Upper lobe of left lung (tissue), 6 donors: ENCODE measurements around the gene MMAB. TPM values are rescaled to one million over a fixed set of nuclear protein-coding genes. Genes with fewer than 3 reads are reported as not detected.
A peak's percentile ranks its signal among the peaks of the same experiment; 100 is the strongest.

Experiments used
- ATAC-seq, 2 donors: fragments of 200-7000 bp; cut with Tn5 transposase; one replicate each; pipeline ENCODE4 v1.9.1; 2022; ENCODE audit warnings: mild to moderate bottlenecking in 2 of 2, moderate library complexity in 2 of 2; ENCODE audit not compliant: low FRiP score in 2 of 2
- DNase-seq, 2 donors: peaks; one replicate each; pipeline ENCODE4 v3.0.0-alpha.2; 2019 to 2020
- H3K27ac ChIP-seq, 4 donors: fragments of 200-600 bp; sonication (generic); one replicate each; pipeline ENCODE4 v1.5.1; 2016 to 2019
- H3K27me3 ChIP-seq, 4 donors: fragments of 200-600 bp; sonication (generic); one replicate each; pipeline ENCODE4 v1.5.1; 2017 to 2019
- H3K36me3 ChIP-seq, 4 donors: fragments of 200-600 bp; sonication (generic); one replicate each; pipeline ENCODE4 v1.5.1; 2016 to 2019
- H3K4me1 ChIP-seq, 4 donors: fragments of 200-600 bp; sonication (generic); one replicate each; pipeline ENCODE4 v1.5.1; 2018 to 2019
- H3K4me3 ChIP-seq, 4 donors: fragments of 200-600 bp; sonication (generic); one replicate each; pipeline ENCODE4 v1.5.1; 2017 to 2019; ENCODE audit warnings: mild to moderate bottlenecking in 2 of 4, moderate library complexity in 1 of 4
- H3K9me3 ChIP-seq, 4 donors: fragments of 200-600 bp; sonication (generic); one replicate each; pipeline ENCODE4 v1.5.1; 2018 to 2019
- CTCF ChIP-seq, 6 experiments: fragments of 450-650 bp in 4 of 6; fragments of 200-600 bp in 2 of 6; sonication (generic) in 2 of 6; IDR thresholded peaks; one replicate each; pipeline ENCODE4 v1.5.1; 2016 to 2019; ENCODE audit warnings: antibody characterized with exemption in 6 of 6
- EP300 ChIP-seq, 4 donors: sonication (generic); formaldehyde crosslinking; IDR thresholded peaks; one replicate each; pipeline ENCODE4 v1.5.1; 2017; ENCODE audit warnings: antibody characterized with exemption in 4 of 4, control low read depth in 2 of 4
- POLR2A ChIP-seq, 4 donors: fragments of 450-650 bp; IDR thresholded peaks; one replicate each; pipeline ENCODE4 v1.5.1; 2016 to 2017; ENCODE audit warnings: antibody characterized with exemption in 4 of 4, mild to moderate bottlenecking in 2 of 4
- POLR2AphosphoS5 ChIP-seq, 2 donors: sonication (generic); formaldehyde crosslinking; IDR thresholded peaks; one replicate each; pipeline ENCODE4 v1.5.1; 2017; ENCODE audit warnings: antibody characterized with exemption in 2 of 2
- WGBS, 2 donors: methylation state at CpG; one replicate each; pipeline ENCODE4 v1.1.5; 2017 to 2018; 5-methylcytosine and 5-hydroxymethylcytosine counted together
- total RNA-seq, 6 donors: library from RNA; depleted of rRNA in 4 of 6; stranded (reverse); fragments of >200 nt in 4 of 6; gene quantifications; one replicate each; pipeline versions ENCODE4 v1.1.0 to v1.2.1, GENCODE V29; 2016 to 2021
- donor health status: DM: no; HTN: no; CAD: no; lungs with moderate emphysema.
- donor health status: DM: no; HTN: yes; CAD: no; lungs with severe emphysema.

Gene MMAB
- total RNA-seq, 6 donors from 2014 or later = 14.9 to 68.8 (median 39.2) TPM

GRCh38 chr12:109589240-109589590 is 15.9 kb upstream of the MMAB start:
- no peaks in the 10 kb centered on the region for H3K9me3 ChIP-seq
- peaks cover 0 to 5% (median 0%) of the 10 kb centered on the region in 4 donors for H3K4me1 ChIP-seq
- H3K27me3 ChIP-seq = no peaks in the 10 kb centered on the region
- no peak overlapping the region for H3K4me3 ChIP-seq
- peaks cover 5 to 60% (median 43%) of the 10 kb centered on the region in 4 donors for H3K36me3 ChIP-seq
- WGBS, 2 donors = 81 to 82% methylated on average over 7 of the region's 7 CpGs
- peak overlapping the region in 2 of 4 donors; percentile 9 to 63 for H3K27ac ChIP-seq
- TF ChIP-seq POLR2AphosphoS5 (IDR thresholded peaks at IDR 0.05) (no peak), POLR2A (IDR thresholded peaks at IDR 0.05) (no peak), CTCF (IDR thresholded peaks at IDR 0.05) (no peak), EP300 (IDR thresholded peaks at IDR 0.05) (no peak)
- no peak for DNase-seq
- ATAC-seq = no peak

- DNase-seq (peak; percentile 60 to 66), ATAC-seq (peak; percentile 34 to 54)
- Histone ChIP-seq H3K27me3 (no peaks in the 10 kb centered on the region), H3K36me3 (peaks cover 8 to 62% (median 45%) of the 10 kb centered on the region in 4 donors), H3K9me3 (no peaks in the 10 kb centered on the region), H3K4me1 (peaks cover 0 to 5% (median 0%) of the 10 kb centered on the region in 4 donors), H3K4me3 (no peak overlapping the region), H3K27ac (peak overlapping the region in 2 of 4 donors; percentile 9 to 64)
- TF ChIP-seq POLR2AphosphoS5 (IDR thresholded peaks at IDR 0.05) (peak in 1 of 2 donors; percentile 10), EP300 (IDR thresholded peaks at IDR 0.05) (peak in 1 of 4 donors; percentile 12), CTCF (IDR thresholded peaks at IDR 0.05) (no peak), POLR2A (IDR thresholded peaks at IDR 0.05) (no peak)
- WGBS, 2 donors = 78 to 79% methylated on average over 26 of the region's 26 CpGs
These were observed 15.3 kb upstream of the MMAB start for GRCh38 chr12:109588461-109589239.

GRCh38 chr12:109587921-109588320 is 14.6 kb upstream of the MMAB start:
- Histone ChIP-seq H3K27ac (peak overlapping the region in 2 of 4 donors; percentile 9 to 64), H3K4me3 (no peak overlapping the region), H3K27me3 (no peaks in the 10 kb centered on the region), H3K4me1 (peaks cover 0 to 5% (median 0%) of the 10 kb centered on the region in 4 donors), H3K9me3 (no peaks in the 10 kb centered on the region), H3K36me3 (peaks cover 8 to 60% (median 40%) of the 10 kb centered on the region in 4 donors)
- ATAC-seq = no peak
- TF ChIP-seq CTCF (IDR thresholded peaks at IDR 0.05) (no peak), EP300 (IDR thresholded peaks at IDR 0.05) (no peak), POLR2AphosphoS5 (IDR thresholded peaks at IDR 0.05) (no peak), POLR2A (IDR thresholded peaks at IDR 0.05) (no peak)
- DNase-seq = no peak
- 89 to 91% methylated on average over 14 to 18 of the region's 18 CpGs for WGBS, 2 donors

GRCh38 chr12:109586385-109587296 is 13.3 kb upstream of the MMAB start:
- no peaks in the 10 kb centered on the region for H3K9me3 ChIP-seq
- TF ChIP-seq EP300 (IDR thresholded peaks at IDR 0.05) (no peak), POLR2A (IDR thresholded peaks at IDR 0.05) (no peak), CTCF (IDR thresholded peaks at IDR 0.05) (no peak), POLR2AphosphoS5 (IDR thresholded peaks at IDR 0.05) (no peak)
- H3K27me3 ChIP-seq = no peaks in the 10 kb centered on the region
- WGBS, 2 donors = 85 to 93% methylated on average over 8 to 10 of the region's 10 CpGs
- H3K36me3 ChIP-seq = peaks cover 8 to 55% (median 34%) of the 10 kb centered on the region in 4 donors
- no peak overlapping the region for H3K27ac ChIP-seq
- no peak for DNase-seq
- H3K4me1 ChIP-seq = peaks cover 0 to 12% (median 0%) of the 10 kb centered on the region in 4 donors
- ATAC-seq = no peak
- no peak overlapping the region for H3K4me3 ChIP-seq
